HG03457 (cell line): ENCODE results near the gene XPR1.

ENCODE experiments used
- ATAC-seq: cut with Tn5 transposase; IDR thresholded peaks from one replicate; pipeline ENCODE4 v1.9.1; 2021; ENCODE audit warnings: moderate number of reproducible peaks; ENCODE audit not compliant: unreplicated experiment

XPR1 gene

GRCh38 chr1:180925471-180926051, 293.7 kb downstream of the XPR1 start:
- no peak for ATAC-seq

DNA sequence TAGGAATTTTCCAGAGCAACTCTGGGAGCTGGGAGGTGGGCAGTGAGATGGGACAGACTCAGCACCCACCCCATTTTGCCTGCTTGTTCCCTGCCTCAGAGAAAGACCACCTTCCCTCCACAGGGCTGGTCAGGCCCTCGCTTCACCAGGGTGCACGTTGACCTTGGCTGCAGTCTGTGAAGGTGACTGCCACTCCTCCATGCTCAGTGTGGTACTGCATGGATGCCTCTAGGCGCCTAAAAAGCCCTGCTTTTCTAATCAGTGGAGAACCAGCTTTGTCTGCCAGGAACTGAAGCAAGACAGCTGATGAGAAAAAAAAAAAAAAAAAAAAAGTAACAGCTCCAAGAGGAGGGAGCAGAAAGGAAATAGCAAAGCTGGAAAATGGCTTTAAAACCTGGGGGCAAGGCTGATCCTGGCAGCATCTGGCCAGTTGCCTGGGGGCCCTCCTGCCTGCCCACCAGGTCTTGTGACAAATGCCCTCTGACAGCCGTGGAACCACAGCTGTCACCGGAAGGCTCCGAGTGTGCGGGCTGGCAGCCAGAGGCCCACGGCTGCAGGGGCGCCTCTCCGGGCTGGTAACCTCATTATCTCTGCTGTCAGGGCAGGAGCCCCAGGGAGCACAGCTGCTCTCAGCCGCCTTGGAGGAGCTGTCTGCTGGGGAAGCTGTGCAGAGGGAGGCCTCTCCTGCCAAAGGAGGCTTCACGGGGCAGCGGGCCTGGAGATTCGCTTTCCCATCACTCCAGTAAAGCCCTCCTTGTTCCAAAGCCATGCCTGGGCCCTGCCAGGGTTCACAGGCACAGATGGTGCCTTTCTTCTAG, 294.6 kb downstream of the XPR1 start:
- no peak for ATAC-seq

DNA sequence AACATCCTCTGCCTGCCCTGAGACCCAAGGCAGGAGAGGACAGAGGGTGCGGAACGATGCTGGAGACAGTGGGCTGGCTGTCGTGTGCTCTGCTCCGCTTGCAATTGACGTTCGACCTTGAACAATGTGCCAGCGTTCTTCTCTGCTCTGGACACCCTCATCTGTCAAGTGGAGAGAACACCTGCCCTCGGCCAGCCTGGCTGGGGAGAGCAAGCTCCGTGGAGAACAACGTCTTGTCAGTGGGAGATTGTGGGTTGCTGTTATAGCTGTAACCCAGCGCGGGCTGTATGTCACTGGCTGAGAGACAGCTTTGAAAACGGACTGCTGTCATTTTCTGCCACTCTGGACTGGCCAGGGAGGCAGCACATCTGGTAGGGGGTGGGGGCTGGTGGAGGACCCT, 295.5 kb downstream of the XPR1 start:
- ATAC-seq: no peak

DNA sequence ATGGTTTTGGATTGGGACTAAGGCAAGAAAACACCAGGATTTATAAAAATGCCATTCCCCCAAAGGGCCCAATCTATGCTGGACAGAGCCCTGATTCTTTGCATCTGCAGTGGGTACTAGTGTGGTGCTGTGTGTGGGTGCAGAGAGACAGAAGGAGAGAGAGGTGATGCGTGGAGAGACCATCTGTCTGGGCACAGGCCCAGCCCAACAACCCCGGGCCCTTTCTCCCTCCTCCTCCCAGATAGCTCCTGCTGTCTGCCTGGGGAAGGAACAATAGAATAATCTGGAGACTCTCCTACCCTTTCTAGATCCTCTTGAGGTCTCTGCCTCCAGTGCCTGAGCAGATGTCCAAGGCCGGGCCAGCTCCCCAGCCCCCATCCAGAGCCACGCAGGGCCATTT, 296.0 kb downstream of the XPR1 start:
- no peak for ATAC-seq

GRCh38 chr1:180928331-180929230, 296.8 kb downstream of the XPR1 start:
- no peak for ATAC-seq

GRCh38 chr1:180929389-180929788, 297.6 kb downstream of the XPR1 start:
- no peak for ATAC-seq

GRCh38 chr1:180930687-180931086, 298.9 kb downstream of the XPR1 start:
- ATAC-seq: no peak

GRCh38 chr1:180931529-180931928, 299.7 kb downstream of the XPR1 start:
- ATAC-seq: no peak

GRCh38 chr1:180932378-180932777, 300.6 kb downstream of the XPR1 start:
- no peak for ATAC-seq

GRCh38 chr1:180933141-180933540, 301.3 kb downstream of the XPR1 start:
- ATAC-seq: no peak

GRCh38 chr1:180934563-180934962, 302.7 kb downstream of the XPR1 start:
- ATAC-seq: no peak

DNA sequence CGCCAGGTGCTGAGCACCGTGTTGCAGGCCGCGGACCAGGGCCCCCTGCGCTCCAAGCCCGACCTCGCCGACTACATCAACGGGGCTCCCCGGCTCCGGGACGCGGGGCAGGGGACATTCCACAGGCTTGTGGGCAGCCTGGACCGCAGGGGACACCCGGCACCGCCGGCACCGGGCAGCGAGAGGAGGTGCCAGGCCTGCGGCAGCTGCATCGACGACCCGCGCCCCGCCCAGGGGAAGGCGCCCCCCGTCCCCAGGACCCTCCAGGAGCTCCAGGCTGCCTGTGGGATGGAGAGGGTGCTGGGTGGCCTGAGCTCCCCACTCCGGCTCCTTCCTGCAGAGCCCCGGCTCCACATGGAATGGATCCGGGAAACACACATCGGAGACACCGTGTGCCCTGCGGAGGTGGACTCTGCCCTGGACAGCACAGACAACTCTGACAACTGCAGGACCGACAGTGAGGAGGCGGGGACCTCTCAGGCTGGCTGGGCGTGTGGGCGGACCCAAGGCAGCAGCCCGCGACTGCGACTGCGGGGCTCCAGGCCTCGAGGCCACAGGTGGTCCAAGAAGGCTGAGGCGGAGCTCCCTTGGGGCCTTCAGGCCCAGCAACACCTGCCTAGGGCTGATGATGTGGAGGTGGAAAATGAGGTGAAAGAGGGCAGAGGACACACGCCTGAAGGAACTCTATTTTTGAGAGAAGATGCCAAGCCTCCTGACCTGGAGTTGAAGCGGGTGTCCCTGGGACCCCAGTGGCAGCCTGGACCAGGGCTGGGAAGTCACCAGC, 303.7 kb downstream of the XPR1 start:
- ATAC-seq: no peak

DNA sequence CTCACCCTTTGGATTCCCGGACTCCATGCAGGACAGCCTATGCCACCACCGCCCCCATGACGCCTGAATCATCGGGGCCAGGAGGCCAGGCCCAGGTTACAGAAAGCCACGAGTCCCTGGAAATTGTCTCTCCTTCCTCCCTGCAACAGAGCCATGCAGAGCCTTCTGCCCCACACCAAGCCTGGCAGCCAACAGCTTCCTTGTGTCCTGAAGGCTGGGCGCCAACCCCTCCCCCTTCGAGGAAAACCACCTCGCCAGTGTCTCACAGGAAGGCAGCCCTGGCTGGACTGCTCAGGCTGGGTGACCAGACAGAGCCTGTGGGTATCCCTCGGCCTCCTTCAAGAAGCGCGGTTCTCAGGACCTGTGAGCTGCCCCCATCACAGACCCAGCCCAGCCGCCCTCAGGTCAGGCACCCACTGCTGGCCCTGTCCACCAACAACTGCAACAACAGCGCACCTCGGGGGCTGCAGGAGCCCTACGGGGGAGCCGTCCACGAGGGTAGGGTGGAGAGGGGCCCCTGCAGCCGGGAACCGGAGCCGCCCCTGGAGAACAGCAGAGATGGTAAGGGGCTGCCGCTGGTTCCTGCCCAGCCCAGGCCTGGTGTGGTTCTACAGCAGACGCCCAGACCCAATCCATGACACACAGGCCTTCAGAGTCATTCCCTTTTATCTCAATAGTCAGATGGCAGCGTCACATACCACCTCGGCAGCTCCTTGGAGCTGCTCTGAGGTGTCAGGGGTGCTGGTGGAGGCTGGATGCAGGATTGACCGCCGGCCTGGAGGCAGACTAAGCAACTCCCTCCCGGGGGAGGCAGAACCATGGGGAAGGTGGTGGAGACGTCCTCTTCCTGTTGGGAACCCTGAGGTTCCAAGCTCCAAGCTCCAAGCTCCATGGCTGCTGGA, 304.5 kb downstream of the XPR1 start:
- ATAC-seq: no peak

- ATAC-seq: no peak
Measured at GRCh38 chr1:180937012-180937372, 305.2 kb downstream of the XPR1 start.

- ATAC-seq: no peak
Measured at GRCh38 chr1:180937624-180938225, 305.9 kb downstream of the XPR1 start.

- ATAC-seq: no peak
Measured at GRCh38 chr1:180939073-180939710, 307.4 kb downstream of the XPR1 start.

DNA sequence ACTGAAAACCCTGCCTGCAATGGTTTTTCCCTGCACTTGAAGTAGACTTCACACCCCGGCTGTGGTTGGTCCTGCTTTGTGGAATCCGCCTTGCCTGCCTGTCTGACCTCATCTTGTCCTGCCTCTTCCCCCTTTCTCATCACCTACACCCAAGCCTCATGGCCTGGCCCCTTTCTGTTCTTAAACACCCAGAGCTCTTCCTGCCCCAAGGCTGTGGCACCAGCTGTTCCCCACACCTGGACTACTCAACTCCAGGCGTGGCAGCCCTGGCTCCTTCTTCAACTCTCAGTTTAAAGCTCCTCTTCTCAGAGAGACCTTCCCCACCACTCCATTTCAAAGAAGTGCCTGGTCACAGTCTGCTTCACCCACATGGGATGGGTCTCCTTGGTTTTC, 307.9 kb downstream of the XPR1 start:
- no peak for ATAC-seq
